Kidney tubule cell (primary cell): ENCODE data around the gene ENDOV.

ENCODE experiments used
- DNase-seq: peaks from one replicate; pipeline ENCODE4 v3.0.0-alpha.2; 2018; ENCODE audit warnings: low spot score

Gene ENDOV

DNA sequence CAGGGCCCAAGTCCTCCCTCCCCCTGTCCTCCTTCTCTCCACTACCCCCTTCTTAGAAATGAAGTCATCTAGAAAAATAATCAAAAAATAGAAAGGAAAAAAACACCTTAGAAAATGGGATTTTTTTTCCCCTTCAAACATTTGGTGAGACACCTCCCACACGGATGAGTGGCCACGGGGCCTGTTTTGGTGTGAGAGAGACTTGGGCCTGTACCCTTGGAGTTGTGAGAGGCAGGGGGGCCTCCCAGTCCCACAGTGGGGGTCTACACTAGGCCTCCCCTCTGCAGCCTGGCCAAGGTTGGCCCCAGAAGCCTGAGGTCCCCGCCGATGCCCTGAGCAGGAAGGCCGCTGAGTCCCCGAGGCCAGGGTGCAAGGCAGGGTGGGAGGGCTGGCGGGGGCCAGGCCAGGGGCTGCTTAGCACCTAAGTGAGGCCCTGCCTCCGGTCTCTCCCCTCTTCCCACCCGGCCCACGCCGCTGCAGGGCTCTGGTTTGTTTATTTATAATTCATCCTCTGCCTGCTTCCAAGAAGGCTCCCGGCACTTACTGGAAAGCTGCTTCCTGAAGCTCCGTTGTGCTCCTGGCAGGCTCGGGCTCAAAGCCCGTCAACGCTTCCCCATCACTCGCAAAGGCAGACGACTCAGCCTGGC lies 35.1 kb downstream of the ENDOV start:
- DNase-seq = no peak

DNA sequence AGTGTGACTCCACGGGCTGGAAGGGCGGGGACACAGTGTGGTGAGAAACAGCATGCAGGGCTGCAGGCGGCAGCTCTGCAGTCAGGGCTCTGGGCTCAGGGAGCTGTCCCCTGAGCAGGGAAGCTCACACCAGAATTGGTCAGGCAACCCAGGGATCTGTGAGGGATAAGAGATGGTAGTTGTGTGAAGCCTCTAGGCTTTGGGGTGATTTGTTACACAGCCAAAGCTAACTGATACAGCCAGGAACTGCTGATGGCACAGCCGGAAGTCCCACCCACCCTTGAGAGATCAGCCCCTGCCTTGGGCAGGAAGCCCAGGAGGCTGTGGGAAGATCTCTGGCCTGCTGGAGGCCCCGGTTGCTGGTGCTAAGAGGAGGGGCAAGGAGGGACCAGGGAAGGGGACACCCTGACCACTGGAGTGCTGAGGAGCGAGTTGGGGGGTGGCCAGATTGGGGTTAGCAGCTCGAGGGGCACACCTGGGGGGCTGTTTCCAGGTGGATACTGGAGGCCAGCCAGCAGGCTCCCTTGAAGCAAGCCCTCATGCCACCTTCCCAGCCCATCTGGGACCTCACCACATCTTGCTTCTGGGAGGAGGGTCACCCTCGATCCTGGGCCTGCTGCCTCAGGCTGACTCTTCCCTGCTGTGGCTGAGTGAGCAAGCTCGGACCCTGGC lies 36.3 kb downstream of the ENDOV start:
- DNase-seq = no peak

DNA sequence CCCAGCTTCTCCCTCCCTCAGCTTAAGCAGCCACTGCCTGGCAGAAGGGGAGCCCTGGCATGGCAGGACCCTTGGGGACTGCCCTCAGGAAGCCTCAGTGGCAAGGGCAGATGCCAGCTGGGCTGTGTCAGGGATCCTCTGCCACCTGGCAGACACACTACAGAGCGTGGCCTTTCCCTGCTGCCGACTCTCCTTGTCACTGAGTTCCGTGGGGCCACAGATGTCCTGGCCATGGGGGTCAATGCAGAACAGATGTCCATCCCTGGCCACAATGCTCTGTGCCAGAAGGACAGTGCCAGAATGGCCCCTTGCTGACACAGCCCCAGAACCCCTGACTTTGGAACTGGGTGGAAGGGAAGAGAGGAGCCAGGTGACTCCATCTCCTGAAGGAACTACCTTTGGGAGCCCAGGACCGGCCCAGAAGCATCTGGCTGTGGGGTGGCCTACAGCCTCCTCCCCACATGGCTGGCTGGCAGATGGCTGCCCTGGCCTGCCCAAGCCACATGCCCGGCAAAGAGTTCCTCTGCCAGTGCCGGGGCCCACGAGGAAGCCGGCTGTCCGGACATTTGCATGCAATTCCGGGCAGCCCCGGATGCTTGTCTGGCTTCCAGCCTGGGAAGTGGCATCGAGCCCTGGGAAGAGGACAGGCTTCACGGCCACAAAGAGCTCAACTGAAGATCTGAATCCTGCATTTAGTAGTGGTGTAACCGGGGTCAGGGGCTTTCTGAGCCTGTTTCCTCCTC lies 37.4 kb downstream of the ENDOV start:
- DNase-seq = no peak

DNA sequence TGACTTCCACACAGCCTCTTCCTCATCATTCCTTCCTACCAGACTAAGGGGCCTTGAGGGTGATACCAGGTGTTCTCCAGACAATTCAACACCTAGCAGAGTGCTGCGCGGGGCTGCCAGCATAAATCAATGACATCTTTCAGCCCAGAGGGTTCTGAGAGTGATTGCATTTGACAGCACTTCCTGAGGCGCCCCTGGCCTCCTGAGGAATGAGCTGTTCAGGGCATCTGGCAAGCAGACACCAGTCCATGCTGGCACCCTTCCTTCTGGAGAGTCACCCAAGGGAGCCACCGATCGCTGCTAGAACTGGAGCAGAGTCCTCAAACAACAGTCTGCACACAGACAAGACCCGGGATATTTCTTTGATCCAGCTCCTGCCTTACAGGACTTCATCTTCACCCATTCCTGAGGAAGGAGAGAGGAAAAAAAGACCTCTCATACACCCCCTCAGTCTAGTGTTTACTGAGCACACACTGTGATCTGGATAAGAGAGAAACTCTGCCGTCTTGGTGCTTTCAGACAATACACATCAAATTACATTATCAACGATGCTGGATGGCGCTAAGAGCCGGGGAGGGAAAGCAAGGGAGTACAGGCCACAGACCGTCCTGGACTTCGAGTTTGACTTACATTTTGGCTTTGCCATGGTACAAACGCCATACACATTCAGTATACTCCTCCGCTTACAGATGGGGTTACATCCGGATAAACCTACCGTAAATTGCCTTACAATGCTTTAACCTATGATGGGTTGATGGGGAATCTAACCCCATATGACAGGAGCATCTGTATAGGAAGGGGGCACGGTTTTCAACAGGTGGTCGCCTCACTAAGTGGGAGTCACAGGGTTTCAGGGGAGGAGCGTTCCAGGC lies 38.4 kb downstream of the ENDOV start:
- no peak for DNase-seq

DNA sequence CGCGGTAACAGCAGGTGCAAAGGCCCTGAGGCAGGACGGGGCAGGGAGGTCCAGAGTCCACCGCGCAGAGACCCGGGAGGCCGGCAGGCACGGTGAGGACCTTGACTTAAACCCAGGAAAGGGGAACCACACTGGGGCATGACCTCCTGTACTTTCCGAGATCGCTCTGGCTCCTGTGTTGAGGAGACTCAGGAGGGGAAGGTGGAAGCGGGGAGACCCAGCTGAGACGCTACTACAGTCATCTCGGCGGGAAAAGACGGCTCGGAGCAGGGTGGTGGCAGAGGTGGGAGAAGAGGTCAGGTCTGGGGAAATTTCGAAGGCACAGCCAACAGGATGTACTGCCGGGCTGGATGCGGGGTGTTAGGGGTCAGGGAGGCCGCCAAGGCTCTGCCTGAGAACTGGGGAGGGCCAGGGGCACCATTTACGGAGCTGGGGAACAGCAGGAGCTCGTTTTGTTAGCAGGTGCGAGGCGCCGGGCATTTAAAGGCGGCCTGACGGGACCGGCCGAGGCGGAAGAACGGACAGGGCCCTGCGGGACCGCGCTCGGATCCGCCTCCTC lies 39.1 kb downstream of the ENDOV start:
- DNase-seq = no peak

DNA sequence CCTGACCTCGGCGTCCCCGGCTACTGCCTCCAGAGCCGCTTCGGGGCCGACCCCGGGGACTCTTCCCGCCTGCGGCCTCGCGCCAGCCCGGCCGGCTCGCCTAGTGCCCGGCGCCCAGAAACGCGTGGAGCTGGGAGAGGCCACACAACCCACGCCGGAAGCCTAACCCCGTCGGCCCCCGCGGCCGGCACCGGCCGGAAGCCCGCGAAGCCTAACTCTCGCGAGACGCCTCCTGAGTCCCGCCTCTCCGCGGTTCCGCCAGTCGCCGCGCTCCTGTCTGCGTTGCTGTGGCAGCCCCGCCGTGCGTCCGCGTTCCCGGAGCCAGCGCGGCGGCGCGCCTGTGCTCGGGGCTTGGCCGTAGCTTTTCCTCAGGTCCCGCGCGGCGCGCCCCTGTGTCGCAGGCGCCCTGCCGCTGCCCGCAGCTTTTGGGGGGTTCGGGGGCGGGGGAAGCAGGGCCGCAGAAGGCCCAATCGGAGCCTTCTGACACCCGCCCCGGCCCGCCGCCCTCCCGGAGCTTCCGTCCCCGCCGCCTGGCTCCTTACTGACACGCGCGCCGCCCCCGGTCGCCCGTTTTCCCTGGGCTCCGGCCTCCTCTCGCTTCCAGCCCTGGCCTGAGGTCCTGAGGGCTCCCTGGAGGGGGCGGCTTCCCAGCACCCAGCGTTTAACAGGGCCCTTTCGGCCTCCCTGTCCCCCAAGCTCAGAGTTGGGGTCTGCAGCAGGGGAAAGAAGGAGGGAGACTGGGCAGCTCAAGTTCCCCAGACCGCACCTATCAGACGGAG lies 39.8 kb downstream of the ENDOV start:
- peak; percentile 97 for DNase-seq

DNA sequence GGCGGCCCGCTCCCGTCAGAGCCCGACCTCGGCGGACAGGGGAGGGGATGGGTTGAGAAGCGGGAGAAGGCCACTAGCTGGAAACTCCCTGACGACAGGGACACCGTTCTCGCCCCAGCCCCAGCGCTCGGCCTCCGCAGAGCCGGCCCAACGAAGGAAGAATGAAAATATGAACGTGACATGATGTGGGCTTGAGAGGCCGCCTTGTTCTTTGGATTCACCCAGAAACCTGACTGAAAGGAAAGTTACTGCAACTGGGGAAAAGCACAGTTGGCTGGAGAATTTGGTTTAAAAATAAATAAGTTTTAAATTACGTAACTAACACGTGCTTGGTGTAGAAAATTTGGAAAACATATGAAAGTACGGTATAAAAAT lies 40.4 kb downstream of the ENDOV start:
- DNase-seq = peak; percentile 68

DNA sequence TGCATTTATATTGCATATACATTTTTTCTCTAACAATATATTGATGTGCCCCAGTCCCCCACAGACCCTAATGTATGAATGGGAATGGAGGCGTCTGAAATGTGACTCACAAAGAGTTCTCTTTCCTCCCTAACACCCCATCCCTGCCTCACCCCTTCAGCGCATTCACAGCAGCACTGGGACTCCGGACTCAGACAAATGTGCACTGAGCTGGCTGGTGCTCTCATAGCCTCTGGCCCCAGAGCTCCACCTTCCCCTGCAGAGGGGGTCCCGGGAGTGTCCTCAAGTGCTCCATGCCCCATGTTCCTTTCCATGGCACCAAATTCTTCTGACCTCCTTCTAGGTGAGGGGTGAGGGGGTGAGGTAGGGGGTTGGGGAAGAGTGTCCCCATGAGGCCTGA lies 40.8 kb downstream of the ENDOV start:
- DNase-seq = no peak

DNA sequence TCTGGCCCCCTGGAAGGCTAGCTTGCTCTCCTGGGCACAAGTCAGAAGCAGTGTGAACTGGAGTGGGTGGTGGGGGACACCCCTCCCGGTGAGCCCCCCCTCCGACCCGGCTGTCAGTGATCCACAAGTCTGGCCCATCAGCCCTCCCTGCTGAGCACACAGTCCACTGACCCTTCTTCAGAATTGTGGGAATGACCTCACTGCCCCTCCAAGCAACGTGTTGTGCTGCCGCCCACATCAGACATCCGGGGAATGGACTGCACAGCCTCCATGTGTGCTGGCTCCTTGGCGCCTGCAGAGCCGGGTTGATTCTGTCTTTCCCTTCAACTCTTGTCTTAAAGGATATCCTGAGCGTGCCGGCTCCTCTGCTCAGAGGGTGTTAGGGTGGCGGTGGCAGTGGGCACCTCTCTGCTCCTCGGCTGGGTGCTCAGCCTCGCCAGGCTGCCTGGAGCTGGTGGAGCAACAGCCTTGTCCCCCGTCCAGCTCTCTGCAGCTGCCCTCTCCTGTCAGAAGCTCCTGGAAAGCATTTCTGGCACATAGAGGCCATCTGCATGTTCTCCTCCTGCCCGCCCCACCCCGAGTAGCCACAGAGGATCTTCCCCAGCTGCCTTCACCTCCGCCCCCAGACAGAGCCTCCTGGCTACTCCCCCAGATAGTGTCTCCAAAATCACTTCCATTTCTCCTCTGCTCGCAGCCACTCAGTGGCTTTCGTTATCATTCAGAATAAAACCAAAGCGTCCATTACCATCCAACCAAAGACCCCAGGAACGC lies 41.7 kb downstream of the ENDOV start:
- no peak for DNase-seq

DNA sequence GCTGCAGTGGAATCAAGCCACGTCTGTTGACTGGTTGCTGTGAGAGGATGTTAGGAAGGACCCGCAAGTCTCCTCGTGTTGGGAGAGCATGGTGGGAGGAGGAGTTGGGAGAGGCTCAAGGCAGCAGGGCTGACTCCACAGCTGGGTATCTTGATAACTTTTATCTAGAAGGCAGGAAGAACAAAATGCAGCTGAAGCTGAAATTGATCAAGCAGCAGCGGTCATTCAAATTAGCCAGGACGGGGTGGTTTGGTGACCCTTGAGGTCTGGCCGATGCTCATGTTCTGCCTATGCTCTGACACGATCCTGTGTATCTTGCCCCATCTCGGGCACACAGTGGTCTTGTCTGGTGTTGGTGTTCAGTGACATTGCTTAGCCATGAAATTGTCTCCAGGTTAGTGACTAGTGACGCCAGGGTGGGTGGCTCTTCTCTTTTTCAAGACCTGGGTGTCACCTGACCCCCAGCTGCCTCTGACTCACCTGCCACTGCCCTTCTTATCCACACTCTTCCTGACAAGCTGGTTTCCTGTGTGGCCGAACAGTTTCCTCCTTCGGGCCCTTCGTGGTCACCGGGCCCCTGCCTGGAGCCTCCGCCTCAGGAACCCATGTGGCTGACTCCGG lies 42.4 kb downstream of the ENDOV start:
- DNase-seq = peak; percentile 59

DNA sequence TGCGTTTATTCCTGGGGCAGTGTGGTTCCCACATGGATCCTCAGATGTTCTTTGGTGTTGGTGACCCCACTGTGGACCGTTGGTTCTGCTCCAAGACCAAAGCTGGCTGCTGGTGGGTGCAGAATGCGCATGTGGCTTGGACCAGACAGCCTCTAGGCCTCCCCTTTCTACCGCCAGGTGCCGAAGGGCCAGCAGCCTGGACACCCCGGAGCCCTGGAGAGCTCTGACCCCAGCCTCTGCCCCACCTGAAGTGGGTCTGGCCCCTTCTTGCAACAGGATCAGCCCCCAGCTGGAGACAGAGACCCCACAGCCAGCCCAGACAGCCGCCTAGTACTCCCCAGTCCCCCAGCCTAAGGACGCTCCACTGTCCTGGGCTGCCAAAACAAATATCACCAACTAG lies 43.0 kb downstream of the ENDOV start:
- no peak for DNase-seq

DNA sequence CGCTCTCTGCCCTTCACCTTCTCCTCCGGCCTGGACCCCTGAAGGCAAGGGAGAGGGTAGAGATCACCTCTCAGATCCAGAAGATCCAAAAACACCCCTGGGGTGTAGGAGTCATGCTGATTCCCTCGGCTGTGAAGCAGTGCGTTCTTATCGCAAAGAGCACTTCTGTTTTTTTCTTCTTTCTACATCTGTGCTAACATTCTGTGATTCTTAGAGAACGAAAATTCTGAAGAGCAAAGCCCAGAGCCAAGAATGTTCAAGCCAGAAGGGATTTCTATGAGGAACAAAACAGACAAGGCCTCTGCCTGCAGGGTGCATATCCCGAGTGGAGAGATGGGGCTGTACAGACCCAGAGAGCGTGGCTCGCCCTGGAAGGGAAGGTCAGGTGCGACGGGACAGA lies 44.3 kb downstream of the ENDOV start:
- no peak for DNase-seq

DNA sequence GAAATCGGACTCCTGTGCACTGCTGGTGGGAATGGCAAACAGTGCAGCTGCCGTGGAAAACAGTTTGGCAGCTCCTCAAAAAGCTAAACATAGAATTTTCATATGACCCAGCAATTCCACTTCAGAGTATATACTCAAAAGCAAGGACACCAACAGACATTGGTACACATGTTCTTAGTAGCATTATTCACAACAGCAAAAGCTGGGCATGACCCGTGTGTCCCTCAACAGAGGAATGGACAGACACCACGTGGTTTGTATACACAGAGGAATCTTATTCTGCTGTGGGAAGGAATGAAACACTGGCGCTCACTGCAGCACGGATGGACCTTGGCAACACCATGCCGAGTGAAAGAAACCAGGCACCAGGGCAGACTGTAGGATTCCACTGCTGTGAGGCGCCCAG lies 45.5 kb downstream of the ENDOV start:
- no peak for DNase-seq

DNA sequence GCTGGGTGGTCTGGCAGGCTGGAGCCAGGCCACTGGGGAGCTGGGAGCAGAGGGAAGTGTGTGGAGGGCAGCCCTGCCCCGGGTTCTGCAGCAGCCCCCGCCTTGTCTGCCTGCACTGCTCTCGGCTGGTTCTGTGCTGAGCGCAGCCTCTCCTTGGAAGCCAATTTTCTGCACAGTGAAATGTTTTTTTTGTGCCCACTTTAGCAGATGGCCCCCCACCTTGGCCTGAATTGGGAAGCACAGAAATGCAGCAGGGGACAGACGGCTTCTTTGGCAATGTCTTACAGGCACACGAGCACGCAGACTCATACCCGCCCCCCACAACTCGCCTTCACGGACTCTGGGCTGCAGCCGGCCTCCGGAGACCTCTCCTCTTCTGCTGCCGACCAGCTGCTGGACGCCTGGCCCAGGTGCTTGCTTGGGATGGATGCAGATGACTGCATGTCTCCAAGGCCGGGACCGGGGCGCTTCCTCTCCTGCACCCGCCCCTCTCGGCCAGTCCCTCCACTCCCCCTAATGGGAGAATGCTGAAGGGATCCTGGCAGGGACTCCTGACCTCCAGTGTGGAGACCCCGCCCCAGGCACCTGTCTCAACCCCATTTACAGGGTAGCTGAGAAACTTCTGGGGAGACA lies 46.7 kb downstream of the ENDOV start:
- DNase-seq = no peak

DNA sequence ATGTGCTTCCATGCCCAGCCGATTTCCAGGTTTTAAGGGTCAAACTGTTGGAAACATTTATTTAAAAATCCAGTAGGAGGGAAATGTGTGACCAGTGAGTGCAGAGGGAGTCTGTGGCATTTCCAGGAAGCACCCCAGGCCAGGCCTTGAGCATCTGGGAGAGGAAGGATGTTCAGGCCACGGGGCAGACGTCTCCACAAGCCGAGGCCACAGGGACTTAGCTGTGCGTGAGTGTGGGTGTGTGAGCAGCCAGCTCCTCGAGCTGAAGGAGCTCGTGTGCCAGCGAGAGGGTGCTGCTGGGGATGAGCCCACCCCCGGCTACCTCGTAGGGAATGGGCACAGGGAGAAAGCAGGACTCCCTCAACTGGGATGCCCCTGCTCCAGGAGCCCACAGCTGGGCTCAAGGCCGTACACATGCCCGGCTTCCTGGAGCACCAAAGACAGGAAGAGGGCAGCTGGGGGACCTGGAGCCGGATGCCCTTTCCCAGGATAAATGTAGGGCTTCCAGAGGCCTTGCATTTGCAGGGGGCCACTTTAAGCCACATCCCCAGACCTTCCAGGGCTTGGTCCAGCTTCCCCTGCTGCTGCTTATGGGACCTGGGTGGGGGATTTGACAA lies 48.9 kb downstream of the ENDOV start:
- no peak for DNase-seq

DNA sequence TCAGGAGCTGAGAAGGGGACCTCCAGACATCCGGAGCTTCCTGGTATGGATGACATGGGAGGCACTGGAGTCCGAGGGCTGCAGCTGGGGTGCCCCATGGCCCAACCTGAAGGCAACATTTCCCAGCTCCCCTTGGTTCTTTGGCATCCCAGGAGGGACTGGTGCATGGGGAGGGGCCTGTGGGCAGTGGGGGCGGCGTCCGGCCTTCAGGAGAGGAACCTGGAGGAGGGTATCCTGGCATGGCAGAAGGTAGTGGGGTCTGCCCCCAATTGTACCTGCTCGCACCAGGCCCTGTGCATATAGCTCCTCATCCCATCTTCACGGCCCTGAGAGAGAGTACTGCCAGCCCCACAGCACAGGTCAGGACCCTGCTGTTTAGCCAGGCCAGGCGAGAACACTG lies 49.5 kb downstream of the ENDOV start:
- DNase-seq = no peak

DNA sequence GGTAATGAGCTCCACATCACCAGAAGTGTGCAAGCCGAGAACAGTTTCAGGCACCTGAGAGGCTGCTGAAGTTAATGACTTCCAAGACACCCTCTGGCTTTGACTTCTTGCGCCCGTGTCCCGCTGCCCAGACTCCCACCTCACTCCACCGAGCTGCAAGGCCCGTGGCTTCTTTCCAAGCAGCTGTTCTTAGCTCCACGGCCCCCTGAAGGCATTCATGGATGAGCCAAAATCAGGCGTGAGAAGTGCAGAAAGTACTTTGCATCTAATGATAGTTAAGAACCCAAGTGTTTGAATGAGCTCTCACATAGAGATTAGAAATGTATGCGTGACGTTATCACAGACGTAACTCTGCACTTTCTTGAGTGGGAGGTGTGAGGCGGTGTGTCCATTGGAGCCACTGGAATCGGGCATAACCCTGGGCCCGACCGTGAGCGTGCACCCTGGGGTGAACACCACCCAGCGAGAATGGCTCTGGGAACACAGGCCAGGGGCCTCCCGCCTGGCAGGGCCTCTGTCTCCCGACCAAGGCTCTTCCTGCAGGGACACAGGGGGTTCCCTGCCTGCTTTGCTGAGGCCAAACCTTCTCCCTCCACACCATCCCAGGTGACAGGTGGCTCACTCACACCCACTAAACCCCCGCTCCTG lies 50.5 kb downstream of the ENDOV start:
- DNase-seq = no peak

DNA sequence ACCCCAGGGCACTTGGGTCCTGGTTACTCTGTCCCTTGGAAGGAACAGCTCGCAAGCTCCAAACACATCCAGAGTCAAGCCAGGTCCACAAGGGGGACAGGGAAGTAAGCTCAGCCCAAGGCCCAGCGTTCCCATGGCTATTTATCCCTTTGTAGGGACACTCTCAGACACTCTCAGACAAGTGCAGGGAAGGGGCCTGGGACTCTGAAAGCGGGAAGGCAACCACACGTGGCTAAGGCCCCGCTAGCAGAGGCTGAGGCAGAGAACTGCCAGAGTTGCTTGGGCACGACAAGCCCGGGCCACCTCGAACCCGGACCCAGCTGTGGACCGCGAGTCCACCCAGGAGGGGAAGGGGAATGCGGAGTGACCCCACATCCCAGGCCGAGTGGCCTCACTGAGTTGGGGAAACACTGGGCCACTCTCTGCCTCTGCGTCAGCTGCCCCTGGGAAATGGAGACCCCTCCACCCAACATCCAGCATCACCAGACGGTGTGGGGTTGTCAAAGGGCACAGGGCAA lies 51.3 kb downstream of the ENDOV start:
- DNase-seq = no peak
